HepG2 (cell line): ENCODE data around the gene TRDMT1. TPM values are rescaled to one million over a fixed set of nuclear protein-coding genes. Genes with fewer than 3 reads are reported as not detected.

Experiments used
- E2F2 ChIP-seq: sonication (generic); formaldehyde crosslinking; IDR thresholded peaks from 2 replicates; pipeline ENCODE4 v1.4.0; 2020; ENCODE audit warnings: missing genetic modification reagents, borderline replicate concordance
- E2F5 ChIP-seq: sonication (generic); formaldehyde crosslinking; conservative IDR thresholded peaks from 2 replicates; pipeline ENCODE4 v1.4.0; 2020; ENCODE audit warnings: missing genetic modification reagents
- GATA4 ChIP-seq: sonication (generic); IDR thresholded peaks from 2 replicates; pipeline ENCODE4 v1.6.1; 2016; ENCODE audit warnings: antibody characterized with exemption, low read depth, borderline replicate concordance
- MEIS1 ChIP-seq: sonication (generic); formaldehyde crosslinking; IDR thresholded peaks from 2 replicates; pipeline ENCODE4 v1.9.0; 2021; ENCODE audit warnings: mild to moderate bottlenecking, missing genetic modification reagents, moderate library complexity, borderline replicate concordance
- PTBP1 ChIP-seq: fragments of 200-400 bp; formaldehyde crosslinking; IDR thresholded peaks from 2 replicates; pipeline ENCODE4 v1.6.1; 2018; ENCODE audit warnings: low read length, low read depth; ENCODE audit not compliant: poor library complexity, severe bottlenecking
- REST ChIP-seq, 2 experiments: IDR thresholded peaks; 2 replicates each; pipeline ENCODE4 v1.6.1; 2011 to 2012; ENCODE audit warnings: low read length in 2 of 2, borderline replicate concordance in 1 of 2, low read depth in 1 of 2, mild to moderate bottlenecking in 1 of 2, moderate library complexity in 1 of 2
- SIN3A ChIP-seq: IDR thresholded peaks from 2 replicates; pipeline ENCODE4 v1.6.1; 2011; ENCODE audit warnings: low read depth, mild to moderate bottlenecking, control low read depth, low read length, borderline replicate concordance
- SP4 ChIP-seq: sonication (generic); formaldehyde crosslinking; IDR thresholded peaks from 2 replicates; pipeline ENCODE4 v1.8.1; 2023; ENCODE audit warnings: mild to moderate bottlenecking, missing genetic modification reagents
- TGIF2 ChIP-seq: IDR thresholded peaks from 2 replicates; pipeline ENCODE4 v1.6.1; 2016; ENCODE audit warnings: control low read depth, missing compliant biosample characterization
- ZBTB37 ChIP-seq: sonication (generic); formaldehyde crosslinking; IDR thresholded peaks from 2 replicates; pipeline ENCODE4 v1.4.0; 2020; ENCODE audit warnings: mild to moderate bottlenecking, missing genetic modification reagents
- ZNF382 ChIP-seq: sonication (generic); formaldehyde crosslinking; IDR thresholded peaks from 2 replicates; pipeline ENCODE4 v1.5.0; 2020; ENCODE audit warnings: missing genetic modification reagents, mild to moderate bottlenecking, borderline replicate concordance
- ZNF44 ChIP-seq: sonication (generic); formaldehyde crosslinking; IDR thresholded peaks from 2 replicates; pipeline ENCODE4 v1.5.1; 2020; ENCODE audit warnings: mild to moderate bottlenecking, missing genetic modification reagents
- ZNF558 ChIP-seq: sonication (generic); formaldehyde crosslinking; IDR thresholded peaks from 2 replicates; pipeline ENCODE4 v1.9.0; 2022; ENCODE audit warnings: mild to moderate bottlenecking, missing genetic modification reagents, borderline replicate concordance
- ZNF672 ChIP-seq: sonication (generic); formaldehyde crosslinking; IDR thresholded peaks from 2 replicates; pipeline ENCODE4 v1.8.1; 2022; ENCODE audit warnings: missing genetic modification reagents
- polyA plus RNA-seq, 8 experiments: library from polyadenylated mRNA; depleted of rRNA in 3 of 8; stranded (reverse) in 7 of 8; unstranded in 1 of 8; fragments of >200 nt; fragmentation: Illumina TruSeq in 4 of 8; extraction: Trizol in 4 of 8; gene quantifications; 2 replicates each; pipeline versions ENCODE4 v1.2.1 to v1.2.3, GENCODE V29; 2011 to 2016; ENCODE audit warnings: low read depth in 4 of 8, missing spikeins in 1 of 8, mixed read lengths in 1 of 8; ENCODE audit not compliant: insufficient read depth in 1 of 8
- total RNA-seq, 5 experiments: library from RNA; depleted of rRNA; stranded (reverse); fragments of >200 nt; fragmentation: Illumina TruSeq; extraction: Trizol; gene quantifications; 2 replicates each; pipeline ENCODE4 v1.2.3, GENCODE V29; 2016; ENCODE audit warnings: low read depth in 1 of 5

Gene TRDMT1
- total and polyA plus RNA-seq, 2 of the 13 experiments (the other 11 are each of a cell fraction or from before 2014, with no cell fraction given): 2.0 to 3.0 TPM

- TF ChIP-seq TGIF2 (CRISPR knock-in tag): no peak
- no peak for TF ChIP-seq SP4 (CRISPR knock-in tag)
- no peak for TF ChIP-seq ZBTB37
- TF ChIP-seq GATA4: no peak
- TF ChIP-seq SIN3A: no peak
- TF ChIP-seq E2F5 (CRISPR knock-in tag): no peak
- no peak for TF ChIP-seq ZNF44 (CRISPR knock-in tag)
- no peak for TF ChIP-seq ZNF672 (CRISPR knock-in tag)
- TF ChIP-seq PTBP1: no peak
- no peak for TF ChIP-seq MEIS1 (CRISPR knock-in tag)
- no peak for TF ChIP-seq ZNF382 (CRISPR knock-in tag)
- TF ChIP-seq REST (IDR thresholded peaks at IDR 0.05; ENCODE audit: borderline replicate concordance in 1 of 2, low read depth in 1 of 2, low read length in 2 of 2): no peak; a peak in 1 of 4 replicates
- TF ChIP-seq ZNF558 (CRISPR knock-in tag): no peak
- no peak for TF ChIP-seq E2F2 (CRISPR knock-in tag)
Observed at GRCh38 chr10:17113889-17114540, 87.5 kb downstream of the TRDMT1 start (continued).
